Measurements from ENCODE around the gene HOXA3. TPM values are rescaled to one million over a fixed set of nuclear protein-coding genes. Genes with fewer than 3 reads are reported as not detected.

The HOXA3 gene
- polyA plus RNA-seq, 4 donors: 38.6 to 53.0 (median 46.3) TPM

DNA sequence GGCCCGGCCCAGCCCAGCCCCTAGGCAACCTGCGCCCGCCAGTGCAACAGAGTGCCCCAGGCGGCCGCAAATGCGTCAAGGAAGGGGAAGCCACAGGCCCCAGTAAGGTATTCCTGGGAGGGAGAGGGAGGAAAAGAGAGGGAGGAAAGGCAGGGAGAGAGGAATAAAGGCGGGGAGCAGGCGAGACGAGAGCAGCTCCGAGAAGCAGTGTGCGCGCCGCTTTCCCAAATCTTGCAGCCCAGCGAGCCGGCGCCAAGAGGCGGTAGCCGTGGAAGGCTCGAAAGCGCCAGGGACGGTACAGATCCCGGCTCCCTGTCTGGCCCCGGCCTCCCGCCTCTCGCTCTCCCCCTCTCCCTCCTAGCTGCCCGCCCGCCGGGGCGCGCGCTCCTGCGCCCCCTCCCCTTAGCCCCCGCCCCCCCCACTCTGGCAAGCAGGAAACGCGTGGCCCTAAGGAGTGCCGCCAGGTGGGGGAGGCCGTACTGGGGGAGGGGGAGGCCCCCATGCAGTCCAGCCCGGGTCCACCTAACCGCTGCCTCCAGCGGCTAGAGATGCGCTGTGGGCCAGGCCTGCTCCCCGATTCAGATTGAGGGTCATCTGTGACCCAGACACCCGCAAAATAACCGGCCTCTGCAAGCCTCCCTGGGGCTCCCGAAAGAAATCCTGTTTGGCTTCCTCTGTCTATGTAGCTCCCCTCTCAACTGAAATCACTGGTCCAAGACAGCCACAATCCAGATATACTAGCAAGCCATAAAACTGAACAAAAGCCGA lies 17.5 kb upstream of the HOXA3 start:
- no peak for DNase-seq (ENCODE audit: low read depth in 4 of 4, low spot score in 3 of 4)

DNA sequence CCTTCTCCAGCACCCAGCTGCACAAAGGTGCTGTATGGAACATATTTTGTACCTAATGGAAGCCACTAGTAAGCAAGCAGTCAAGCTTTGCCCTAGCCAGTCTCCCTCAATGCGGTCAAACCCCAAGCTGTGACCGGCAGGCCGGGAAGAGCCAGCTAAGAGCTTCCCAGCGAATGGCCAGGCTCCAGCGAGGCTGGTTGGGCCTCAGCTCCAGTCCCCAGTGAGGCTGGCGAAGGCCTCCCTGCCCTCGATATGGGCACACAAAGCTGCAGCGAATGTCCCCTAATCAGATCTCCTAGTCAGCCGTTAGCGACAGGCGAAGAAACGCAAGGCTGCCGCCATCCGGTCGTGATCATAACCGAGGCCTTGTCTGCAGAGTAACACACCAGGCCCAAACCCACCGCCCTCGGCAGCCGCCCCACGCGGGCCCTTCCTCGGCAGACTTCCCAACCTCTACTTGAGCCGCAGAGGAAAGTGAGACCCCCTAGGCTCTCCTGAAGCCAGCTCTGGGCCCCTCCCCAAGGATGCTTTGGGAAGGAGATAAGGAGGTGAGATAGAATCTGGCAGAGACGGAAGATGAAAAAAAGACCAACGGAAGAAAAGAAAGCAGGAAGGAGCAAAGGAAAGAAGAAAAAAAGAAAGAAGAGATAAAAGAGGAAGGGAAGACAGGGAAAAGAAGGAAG lies 16.0 kb upstream of the HOXA3 start:
- no peak for DNase-seq (ENCODE audit: low read depth in 4 of 4, low spot score in 3 of 4)

DNA sequence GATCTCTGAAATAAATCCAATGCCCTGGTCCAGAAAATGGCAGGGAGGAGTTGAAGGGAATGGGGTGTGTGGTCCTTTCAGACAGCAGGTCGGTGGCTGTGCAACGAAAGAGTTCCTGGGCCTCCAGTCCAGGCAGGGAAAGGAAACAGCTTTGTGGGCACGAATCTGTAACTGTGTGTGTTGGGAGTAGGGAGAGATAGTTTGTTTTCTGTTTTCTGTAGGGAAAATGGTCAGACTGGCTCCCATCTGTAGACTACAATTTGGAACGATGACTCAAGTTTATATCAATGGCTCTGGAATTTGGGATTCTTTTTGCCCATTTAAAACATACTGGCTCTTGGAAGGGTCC lies 15.5 kb upstream of the HOXA3 start:
- DNase-seq (ENCODE audit: low read depth in 4 of 4, low spot score in 3 of 4): no peak

DNA sequence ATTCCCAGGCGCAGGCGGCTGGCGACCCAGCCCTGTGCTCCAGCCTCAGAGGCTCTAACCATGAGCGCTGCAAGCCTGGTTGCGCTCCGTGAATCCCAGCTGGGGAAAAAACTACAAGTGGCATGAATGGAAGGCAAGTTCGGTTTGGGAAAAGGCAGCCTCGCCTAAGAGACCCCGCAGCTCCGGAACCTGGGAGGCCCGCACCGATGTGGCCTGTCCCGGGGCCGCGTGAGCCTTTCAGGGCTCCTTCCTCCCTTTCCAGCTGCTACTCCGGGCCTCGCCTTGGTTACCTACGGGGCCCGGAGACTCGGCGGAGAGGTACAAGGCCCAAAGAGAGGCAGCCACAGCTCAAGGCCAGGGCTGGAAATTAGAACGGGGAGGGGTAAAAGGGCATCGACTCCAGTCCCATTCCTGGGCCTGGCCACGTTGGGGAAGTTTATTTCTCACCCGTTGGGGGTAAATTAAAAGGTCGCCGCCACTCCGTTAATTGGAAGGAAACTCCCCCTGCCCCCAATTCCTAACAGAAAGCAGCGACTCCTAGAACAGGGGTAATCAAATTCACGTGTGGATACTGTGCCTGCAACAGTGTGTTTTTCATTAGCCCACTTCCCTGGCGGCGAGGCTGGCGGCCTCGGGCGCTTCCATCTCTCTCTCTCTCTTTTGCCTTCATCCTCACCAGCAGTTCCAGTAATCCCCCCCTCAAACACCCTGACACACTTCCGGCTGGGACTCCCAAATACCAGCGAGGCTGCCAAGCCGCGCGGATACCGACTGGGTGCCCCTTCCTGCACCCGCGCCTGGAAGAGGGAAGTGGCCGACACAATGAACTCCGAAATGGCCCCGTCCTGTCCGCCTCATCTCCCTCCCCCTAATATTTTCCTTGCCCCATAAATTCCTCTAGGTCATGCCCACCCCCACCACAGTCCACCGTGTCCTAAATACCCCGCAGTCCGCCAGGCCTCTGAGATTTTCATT lies 14.4 kb upstream of the HOXA3 start:
- DNase-seq (ENCODE audit: low read depth in 4 of 4, low spot score in 3 of 4): no peak

DNA sequence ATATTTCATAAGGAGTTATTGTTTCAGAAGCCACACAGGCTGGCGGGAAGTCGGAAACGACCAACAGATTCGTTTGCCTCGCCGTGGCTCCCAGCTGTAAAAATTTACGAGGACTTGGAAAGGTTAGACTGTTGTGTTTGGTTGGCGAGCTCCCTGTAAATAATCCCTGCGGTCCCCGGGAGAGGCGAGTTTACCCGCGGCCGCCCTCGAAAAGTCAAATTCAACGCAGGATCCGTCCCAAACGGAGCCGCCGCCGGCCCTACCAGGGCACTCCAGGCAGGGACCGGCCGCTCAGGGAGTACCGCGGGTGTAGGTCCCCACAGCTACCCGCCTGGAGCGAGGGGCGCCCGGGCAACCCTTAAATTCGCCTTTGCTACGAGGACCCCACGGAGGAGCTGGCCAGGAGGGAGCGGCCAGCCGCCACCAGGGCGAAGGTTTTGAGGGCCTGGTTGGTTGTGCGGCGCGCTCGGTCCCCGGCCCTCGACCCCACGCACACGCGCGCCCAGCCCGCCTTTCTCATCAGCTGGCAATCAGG lies 13.7 kb upstream of the HOXA3 start:
- peak in 2 of 4 donors; percentile 81 to 86 for DNase-seq (ENCODE audit: low read depth in 4 of 4, low spot score in 3 of 4)

DNA sequence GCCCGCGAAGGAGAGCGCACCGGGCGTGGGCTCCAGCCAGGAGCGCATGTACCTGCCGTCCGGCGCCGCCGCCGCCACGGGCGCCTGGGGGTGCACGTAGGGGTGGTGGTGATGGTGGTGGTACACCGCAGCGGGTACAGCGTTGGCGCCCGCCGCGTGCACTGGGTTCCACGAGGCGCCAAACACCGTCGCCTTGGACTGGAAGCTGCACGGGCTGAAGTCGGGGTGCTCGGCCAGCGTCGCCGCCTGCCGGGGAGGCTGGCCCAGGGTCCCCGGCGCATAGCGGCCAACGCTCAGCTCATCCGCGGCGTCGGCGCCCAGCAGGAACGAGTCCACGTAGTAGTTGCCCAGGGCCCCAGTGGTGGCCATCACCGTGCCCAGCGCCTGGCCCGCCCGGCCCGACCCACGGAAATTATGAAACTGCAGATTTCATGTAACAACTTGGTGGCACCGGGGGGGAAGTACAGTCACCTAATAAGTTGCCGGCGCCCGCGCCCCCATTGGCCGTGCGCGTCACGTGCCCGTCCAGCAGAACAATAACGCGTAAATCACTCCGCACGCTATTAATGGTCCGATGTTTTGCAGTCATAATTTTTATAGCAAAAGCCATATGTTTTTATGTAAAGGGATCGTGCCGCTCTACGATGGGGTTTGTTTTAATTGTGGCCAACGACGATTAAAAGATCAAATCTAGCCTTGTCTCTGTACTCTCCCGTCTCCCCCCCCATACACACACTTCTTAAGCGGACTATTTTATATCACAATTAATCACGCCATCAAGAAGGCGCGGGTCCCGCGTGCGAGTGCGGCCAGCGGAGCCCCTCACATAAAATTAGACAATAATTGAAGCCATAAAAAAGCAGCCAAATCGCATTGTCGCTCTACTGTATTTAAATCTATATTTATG lies 13.0 kb upstream of the HOXA3 start, which contains the start of gene HOXA9:
HOXA9 (minus strand) TSS at position 449 of the 907 bp plus-strand sequence; CDS start at position 369, 80 bp downstream.
- DNase-seq (ENCODE audit: low read depth in 4 of 4, low spot score in 3 of 4): peak; percentile 88 to 89 (median 88)

- DNase-seq (ENCODE audit: low read depth in 4 of 4, low spot score in 3 of 4): no peak
Measured at GRCh38 chr7:27164367-27165088, 12.1 kb upstream of the HOXA3 start.

GRCh38 chr7:27164045-27164366 lies 11.6 kb upstream of the HOXA3 start:
- DNase-seq (ENCODE audit: low read depth in 4 of 4, low spot score in 3 of 4): no peak

DNA sequence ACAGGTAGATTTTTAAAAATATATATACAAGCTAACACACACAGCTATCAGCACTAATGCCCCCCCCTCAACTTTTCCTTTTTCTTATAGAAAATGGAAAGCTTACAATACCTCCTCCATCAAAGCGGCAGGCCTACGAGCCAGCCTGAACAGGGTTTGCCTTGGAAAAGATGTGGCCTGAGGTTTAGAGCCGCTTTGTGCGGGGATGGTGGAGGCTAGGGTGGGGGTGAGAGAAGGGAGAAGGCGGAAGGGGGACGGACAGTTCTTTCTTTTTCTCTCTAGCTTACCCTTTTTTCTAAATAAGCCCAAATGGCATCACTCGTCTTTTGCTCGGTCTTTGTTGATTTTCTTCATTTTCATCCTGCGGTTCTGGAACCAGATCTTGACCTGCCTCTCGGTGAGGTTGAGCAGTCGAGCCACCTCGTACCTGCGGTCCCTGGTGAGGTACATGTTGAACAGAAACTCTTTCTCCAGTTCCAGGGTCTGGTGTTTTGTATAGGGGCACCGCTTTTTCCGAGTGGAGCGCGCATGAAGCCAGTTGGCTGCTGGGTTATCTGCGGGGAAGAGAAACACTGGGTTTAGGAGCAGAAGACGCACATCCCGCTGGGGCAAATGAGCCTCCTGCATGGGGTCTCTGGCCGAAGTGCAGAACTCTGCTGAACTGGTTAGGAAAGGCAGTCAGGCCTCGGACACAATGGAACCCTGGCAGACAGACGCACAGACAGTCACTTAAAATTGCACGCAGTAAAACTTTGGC lies 11.1 kb upstream of the HOXA3 start:
- DNase-seq (ENCODE audit: low read depth in 4 of 4, low spot score in 3 of 4): no peak

- no peak for DNase-seq (ENCODE audit: low read depth in 4 of 4, low spot score in 3 of 4)
Measured at GRCh38 chr7:27162561-27163287, 10.3 kb upstream of the HOXA3 start.

- no peak for DNase-seq (ENCODE audit: low read depth in 4 of 4, low spot score in 3 of 4)
Measured at GRCh38 chr7:27161721-27162560, 9.6 kb upstream of the HOXA3 start.

GRCh38 chr7:27161214-27161720 lies 8.9 kb upstream of the HOXA3 start:
- DNase-seq (ENCODE audit: low read depth in 4 of 4, low spot score in 3 of 4): no peak

GRCh38 chr7:27160546-27161213 lies 8.3 kb upstream of the HOXA3 start:
- DNase-seq (ENCODE audit: low read depth in 4 of 4, low spot score in 3 of 4): peak in 3 of 4 donors; percentile 86 to 93 (median 86)

DNA sequence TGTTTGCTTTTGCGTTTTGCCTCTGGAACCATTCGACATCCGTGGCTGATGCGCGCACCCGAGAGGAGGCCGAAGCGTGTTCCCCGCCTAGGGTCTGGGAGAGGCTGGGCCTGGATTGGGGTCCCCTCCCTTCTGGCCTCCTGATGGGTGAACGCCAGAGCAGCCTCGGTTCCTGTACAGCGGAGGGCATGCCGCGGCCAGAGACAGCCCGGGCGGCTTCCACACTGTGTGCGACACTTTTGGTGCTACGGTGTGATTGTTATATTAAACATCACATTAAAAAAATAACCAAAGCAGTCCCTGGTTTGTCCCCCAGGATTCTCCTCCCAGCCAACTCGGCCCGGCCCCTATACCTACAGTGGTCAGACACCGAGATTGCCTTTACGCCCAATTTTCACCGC lies 7.8 kb upstream of the HOXA3 start:
- no peak for DNase-seq (ENCODE audit: low read depth in 4 of 4, low spot score in 3 of 4)

GRCh38 chr7:27159266-27160144 lies 7.1 kb upstream of the HOXA3 start:
- no peak for DNase-seq (ENCODE audit: low read depth in 4 of 4, low spot score in 3 of 4)
